K562 (cell line): ENCODE data around the gene CHPF. TPM values are rescaled to one million over a fixed set of nuclear protein-coding genes. Genes with fewer than 3 reads are reported as not detected.

ENCODE experiments used
- ARID4B ChIP-seq: sonication (generic); formaldehyde crosslinking; IDR thresholded peaks from 2 replicates; pipeline ENCODE4 v1.8.0; 2022; ENCODE audit warnings: mild to moderate bottlenecking, missing genetic modification reagents
- CGGBP1 ChIP-seq: fragments of 250-450 bp; sonication (Bioruptor Pico); IDR thresholded peaks from 2 replicates; pipeline ENCODE4 v1.9.0; 2021; ENCODE audit warnings: mild to moderate bottlenecking
- EHMT2 ChIP-seq: fragments of 450-650 bp; IDR thresholded peaks from 2 replicates; pipeline ENCODE4 v1.6.1; 2018; ENCODE audit warnings: antibody characterized with exemption
- GTF2F1 ChIP-seq: IDR thresholded peaks from 2 replicates; pipeline ENCODE4 v1.6.1; 2011; ENCODE audit warnings: low read depth, low read length, improper control_type of control experiment
- HMGXB4 ChIP-seq: sonication (generic); formaldehyde crosslinking; IDR thresholded peaks from 2 replicates; pipeline ENCODE4 v1.8.1; 2023; ENCODE audit warnings: mild to moderate bottlenecking, missing genetic modification reagents
- MEF2A ChIP-seq: IDR thresholded peaks from 2 replicates; pipeline ENCODE4 v1.6.1; 2011; ENCODE audit warnings: low read depth, mild to moderate bottlenecking, low read length, moderate library complexity; ENCODE audit not compliant: control insufficient read depth
- MTA1 ChIP-seq: fragments of 450-650 bp; IDR thresholded peaks from 2 replicates; pipeline ENCODE4 v1.6.1; 2017; ENCODE audit warnings: borderline replicate concordance
- NCOA2 ChIP-seq, 2 experiments: fragments of 450-650 bp; IDR thresholded peaks; 2 replicates each; pipeline ENCODE4 v1.6.1; 2018; ENCODE audit warnings: mild to moderate bottlenecking in 2 of 2, moderate library complexity in 1 of 2; ENCODE audit not compliant: partially characterized antibody in 2 of 2
- NCOR1 ChIP-seq: fragments of 450-650 bp; IDR thresholded peaks from 2 replicates; pipeline ENCODE4 v1.6.1; 2016; ENCODE audit warnings: mild to moderate bottlenecking, moderate library complexity
- RAD51 ChIP-seq: fragments of 450-650 bp; IDR thresholded peaks from 2 replicates; pipeline ENCODE4 v1.7.1; 2016; ENCODE audit warnings: low read depth, mild to moderate bottlenecking, borderline replicate concordance
- ZNF217 ChIP-seq: sonication (generic); formaldehyde crosslinking; IDR thresholded peaks from 2 replicates; pipeline ENCODE4 v1.8.0; 2022; ENCODE audit warnings: mild to moderate bottlenecking, missing genetic modification reagents
- ZNF311 ChIP-seq: fragments of 250-450 bp; sonication (Bioruptor Pico); IDR thresholded peaks from 2 replicates; pipeline ENCODE4 v1.4.0; 2020; ENCODE audit warnings: mild to moderate bottlenecking, moderate library complexity
- polyA plus RNA-seq, 8 experiments: library from polyadenylated mRNA; depleted of rRNA in 4 of 8; stranded (reverse) in 5 of 8; unstranded in 3 of 8; fragments of >200 nt; fragmentation: Nextera tagmentation in 2 of 8; fragmentation: Illumina TruSeq in 1 of 8; extraction: Ambion mirVana in 2 of 8; extraction: Trizol in 1 of 8; gene quantifications; 2 replicates each; pipeline versions ENCODE4 v1.2.1 to v1.2.3, GENCODE V29; 2011 to 2014; ENCODE audit warnings: inconsistent platforms in 1 of 8, missing spikeins in 1 of 8
- total RNA-seq, 7 experiments: library from RNA; depleted of rRNA in 6 of 7; stranded (reverse); fragments of >200 nt in 6 of 7; fragmentation: Illumina TruSeq in 2 of 7; extraction: Trizol in 2 of 7; gene quantifications; 2 replicates each; pipeline versions ENCODE4 v1.2.1 to v1.2.3, GENCODE V29; 2011 to 2021; ENCODE audit warnings: low replicate concordance in 1 of 7
- TF ChIP-seq, protein P1 (sequence below): fragments of 450-650 bp; IDR thresholded peaks from 2 replicates; pipeline ENCODE4 v1.7.1; 2018; ENCODE audit warnings: mild to moderate bottlenecking, low read depth; ENCODE audit not compliant: partially characterized antibody
- TF ChIP-seq, protein P2 (sequence below): fragments of 250-450 bp; sonication (Bioruptor Pico); IDR thresholded peaks from 2 replicates; pipeline ENCODE4 v1.4.0; 2020; ENCODE audit warnings: mild to moderate bottlenecking, moderate library complexity
- TF ChIP-seq, protein P3 (sequence below): sonication (generic); formaldehyde crosslinking; IDR thresholded peaks from 2 replicates; pipeline ENCODE4 v1.8.0; 2022; ENCODE audit warnings: mild to moderate bottlenecking, missing genetic modification reagents

CHPF gene
- total and polyA plus RNA-seq, 9 of the 15 experiments (the other 6 are each of a cell fraction or from before 2014, with no cell fraction given), result 0.15 to 57.2 (median 7.9) TPM

DNA sequence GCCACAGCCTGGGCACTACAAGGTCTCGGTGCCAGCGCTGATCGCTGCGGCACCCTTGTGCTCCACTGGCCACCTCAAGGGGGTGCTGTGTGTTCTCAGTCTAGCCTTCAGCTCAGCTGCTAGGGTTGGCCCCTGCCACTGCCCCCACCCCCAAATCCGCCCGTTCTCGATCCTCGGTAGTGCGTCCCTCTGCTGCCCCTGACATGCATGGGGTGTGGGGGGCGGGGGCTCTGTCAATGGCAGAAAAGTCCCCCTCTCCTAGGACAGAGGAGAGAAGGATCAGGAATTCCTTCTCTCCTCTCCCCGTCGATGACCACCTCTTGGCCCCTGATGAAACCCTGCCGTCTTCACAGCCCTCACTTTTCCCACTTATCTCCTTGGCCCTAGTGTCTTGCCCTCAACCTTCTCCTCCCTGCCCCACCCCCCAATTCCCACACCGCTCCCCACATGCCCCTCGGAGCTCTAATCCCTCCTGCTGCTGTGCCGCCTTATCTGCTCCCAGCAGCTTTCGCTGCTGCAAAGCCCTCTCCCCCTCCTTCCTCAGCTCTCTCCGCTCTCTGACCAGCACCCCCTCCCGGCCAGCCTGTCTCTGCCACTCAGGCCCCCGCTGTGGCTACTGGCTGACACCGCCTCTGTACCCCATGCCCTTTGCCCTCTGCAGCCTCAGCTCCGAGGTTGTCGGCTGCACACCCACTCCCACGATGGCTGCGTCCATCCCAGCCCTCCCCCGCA lies 33.7 kb downstream of the CHPF start (continued):
- TF ChIP-seq ARID4B, result peak; percentile 86
- peak; percentile 92 for TF ChIP-seq MTA1
- peak; percentile 55; the same call in 1 of the 2 replicates for TF ChIP-seq EHMT2
- 0 out of 2 replicates have a peak, but pooled peaks have one; percentile 22 for TF ChIP-seq GTF2F1
- TF ChIP-seq CGGBP1 (CRISPR knock-in tag), result no peak
- no peak for TF ChIP-seq ZNF217 (CRISPR knock-in tag)
- TF ChIP-seq RAD51, result no peak
- TF ChIP-seq, protein P1, sequence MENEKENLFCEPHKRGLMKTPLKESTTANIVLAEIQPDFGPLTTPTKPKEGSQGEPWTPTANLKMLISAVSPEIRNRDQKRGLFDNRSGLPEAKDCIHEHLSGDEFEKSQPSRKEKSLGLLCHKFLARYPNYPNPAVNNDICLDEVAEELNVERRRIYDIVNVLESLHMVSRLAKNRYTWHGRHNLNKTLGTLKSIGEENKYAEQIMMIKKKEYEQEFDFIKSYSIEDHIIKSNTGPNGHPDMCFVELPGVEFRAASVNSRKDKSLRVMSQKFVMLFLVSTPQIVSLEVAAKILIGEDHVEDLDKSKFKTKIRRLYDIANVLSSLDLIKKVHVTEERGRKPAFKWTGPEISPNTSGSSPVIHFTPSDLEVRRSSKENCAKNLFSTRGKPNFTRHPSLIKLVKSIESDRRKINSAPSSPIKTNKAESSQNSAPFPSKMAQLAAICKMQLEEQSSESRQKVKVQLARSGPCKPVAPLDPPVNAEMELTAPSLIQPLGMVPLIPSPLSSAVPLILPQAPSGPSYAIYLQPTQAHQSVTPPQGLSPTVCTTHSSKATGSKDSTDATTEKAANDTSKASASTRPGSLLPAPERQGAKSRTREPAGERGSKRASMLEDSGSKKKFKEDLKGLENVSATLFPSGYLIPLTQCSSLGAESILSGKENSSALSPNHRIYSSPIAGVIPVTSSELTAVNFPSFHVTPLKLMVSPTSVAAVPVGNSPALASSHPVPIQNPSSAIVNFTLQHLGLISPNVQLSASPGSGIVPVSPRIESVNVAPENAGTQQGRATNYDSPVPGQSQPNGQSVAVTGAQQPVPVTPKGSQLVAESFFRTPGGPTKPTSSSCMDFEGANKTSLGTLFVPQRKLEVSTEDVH, result peak; percentile 72
- TF ChIP-seq HMGXB4 (CRISPR knock-in tag), result no peak
- 0 out of 2 replicates have a peak, but pooled peaks have one; percentile 33 for TF ChIP-seq MEF2A
- no peak for TF ChIP-seq ZNF311 (CRISPR knock-in tag)
- TF ChIP-seq, protein P2, sequence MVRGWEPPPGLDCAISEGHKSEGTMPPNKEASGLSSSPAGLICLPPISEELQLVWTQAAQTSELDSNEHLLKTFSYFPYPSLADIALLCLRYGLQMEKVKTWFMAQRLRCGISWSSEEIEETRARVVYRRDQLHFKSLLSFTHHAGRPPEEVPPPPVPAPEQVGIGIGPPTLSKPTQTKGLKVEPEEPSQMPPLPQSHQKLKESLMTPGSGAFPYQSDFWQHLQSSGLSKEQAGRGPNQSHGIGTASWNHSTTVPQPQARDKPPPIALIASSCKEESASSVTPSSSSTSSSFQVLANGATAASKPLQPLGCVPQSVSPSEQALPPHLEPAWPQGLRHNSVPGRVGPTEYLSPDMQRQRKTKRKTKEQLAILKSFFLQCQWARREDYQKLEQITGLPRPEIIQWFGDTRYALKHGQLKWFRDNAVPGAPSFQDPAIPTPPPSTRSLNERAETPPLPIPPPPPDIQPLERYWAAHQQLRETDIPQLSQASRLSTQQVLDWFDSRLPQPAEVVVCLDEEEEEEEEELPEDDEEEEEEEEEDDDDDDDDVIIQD, result no peak
- TF ChIP-seq, protein P3, sequence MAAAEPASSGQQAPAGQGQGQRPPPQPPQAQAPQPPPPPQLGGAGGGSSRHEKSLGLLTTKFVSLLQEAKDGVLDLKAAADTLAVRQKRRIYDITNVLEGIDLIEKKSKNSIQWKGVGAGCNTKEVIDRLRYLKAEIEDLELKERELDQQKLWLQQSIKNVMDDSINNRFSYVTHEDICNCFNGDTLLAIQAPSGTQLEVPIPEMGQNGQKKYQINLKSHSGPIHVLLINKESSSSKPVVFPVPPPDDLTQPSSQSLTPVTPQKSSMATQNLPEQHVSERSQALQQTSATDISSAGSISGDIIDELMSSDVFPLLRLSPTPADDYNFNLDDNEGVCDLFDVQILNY, result no peak
- no peak for TF ChIP-seq NCOA2 (IDR thresholded peaks at IDR 0.05; ENCODE audit: partially characterized antibody in 2 of 2)
- peak; percentile 98 for TF ChIP-seq NCOR1
